ENCODE measurements around the gene ACADS. TPM values are rescaled to one million over a fixed set of nuclear protein-coding genes. Genes with fewer than 3 reads are reported as not detected.

The ACADS gene
- total RNA-seq, 1 experiment from 2014 or later: 16.1 TPM

GRCh38 chr12:120705618-120706017 lies 20.0 kb upstream of the ACADS start:
- BruUV-seq (replicated peaks): no TSS peak
- CTCF ChIA-PET: no interaction called here
- H3K4me3 Mint-ChIP-seq (ENCODE audit: low read depth, unreplicated experiment): no peak overlapping the region
- no peak for TF ChIP-seq CTCF (IDR thresholded peaks at IDR 0.05; ENCODE audit: unreplicated experiment)
- DNase-seq: no peak
- H3K27me3 Mint-ChIP-seq (ENCODE audit: unreplicated experiment): no peaks in the 10 kb centered on the region
- H3K36me3 Mint-ChIP-seq (ENCODE audit: insufficient read depth, unreplicated experiment): peaks cover 52% of the 10 kb centered on the region
- intact Hi-C loops (cut with micrococcal nuclease; ENCODE audit: unreplicated experiment): no loop called here
- H3K9me3 Mint-ChIP-seq (ENCODE audit: low read depth, unreplicated experiment): no peaks in the 10 kb centered on the region
- H3K27ac Mint-ChIP-seq (ENCODE audit: unreplicated experiment): no peak overlapping the region
- peaks cover 8% of the 10 kb centered on the region for H3K4me1 Mint-ChIP-seq (ENCODE audit: low read depth, unreplicated experiment)

GRCh38 chr12:120706029-120706428 lies 19.6 kb upstream of the ACADS start:
- BruUV-seq (replicated peaks): no TSS peak
- intact Hi-C loops (cut with micrococcal nuclease; ENCODE audit: unreplicated experiment): no loop called here
- no peak overlapping the region for H3K27ac Mint-ChIP-seq (ENCODE audit: unreplicated experiment)
- H3K27me3 Mint-ChIP-seq (ENCODE audit: unreplicated experiment): no peaks in the 10 kb centered on the region
- H3K9me3 Mint-ChIP-seq (ENCODE audit: low read depth, unreplicated experiment): no peaks in the 10 kb centered on the region
- H3K4me3 Mint-ChIP-seq (ENCODE audit: low read depth, unreplicated experiment): no peak overlapping the region
- CTCF ChIA-PET: interaction anchor here (0.7 kb wide), 1 partner anchor 192 kb away, joined by 5 read pairs; no protein-coding TSS in a partner anchor
- peaks cover 9% of the 10 kb centered on the region for H3K4me1 Mint-ChIP-seq (ENCODE audit: low read depth, unreplicated experiment)
- DNase-seq: no peak
- peaks cover 52% of the 10 kb centered on the region for H3K36me3 Mint-ChIP-seq (ENCODE audit: insufficient read depth, unreplicated experiment)
- no peak for TF ChIP-seq CTCF (IDR thresholded peaks at IDR 0.05; ENCODE audit: unreplicated experiment)

GRCh38 chr12:120708651-120709050 lies 17.0 kb upstream of the ACADS start:
- no peak for TF ChIP-seq CTCF (IDR thresholded peaks at IDR 0.05; ENCODE audit: unreplicated experiment)
- Mint-ChIP-seq H3K4me3 (ENCODE audit: low read depth, unreplicated experiment) (no peak overlapping the region), H3K4me1 (ENCODE audit: low read depth, unreplicated experiment) (peaks cover 30% of the 10 kb centered on the region), H3K36me3 (ENCODE audit: insufficient read depth, unreplicated experiment) (peaks cover 43% of the 10 kb centered on the region), H3K27ac (ENCODE audit: unreplicated experiment) (no peak overlapping the region), H3K27me3 (ENCODE audit: unreplicated experiment) (no peaks in the 10 kb centered on the region), H3K9me3 (ENCODE audit: low read depth, unreplicated experiment) (no peaks in the 10 kb centered on the region)
- CTCF ChIA-PET: no interaction called here
- no TSS peak for BruUV-seq (replicated peaks)
- intact Hi-C loops (cut with micrococcal nuclease; ENCODE audit: unreplicated experiment): no loop called here
- no peak for DNase-seq

GRCh38 chr12:120710031-120710804 lies 15.4 kb upstream of the ACADS start, which contains the start of gene UNC119B:
Gene UNC119B (plus strand): TSS chr12:120710458. CDS start chr12:120710475, 17 bp downstream.
- no TSS peak for BruUV-seq (replicated peaks)
- Mint-ChIP-seq H3K27ac (ENCODE audit: unreplicated experiment) (peak within 1 kb of the TSS; percentile 85), H3K4me1 (ENCODE audit: low read depth, unreplicated experiment) (peaks cover 35% of the 10 kb centered on the region), H3K9me3 (ENCODE audit: low read depth, unreplicated experiment) (no peaks in the 10 kb centered on the region), H3K36me3 (ENCODE audit: insufficient read depth, unreplicated experiment) (peaks cover 47% of the 10 kb centered on the region), H3K4me3 (ENCODE audit: low read depth, unreplicated experiment) (peak within 1 kb of the TSS; percentile 94), H3K27me3 (ENCODE audit: unreplicated experiment) (no peaks in the 10 kb centered on the region)
- no peak for TF ChIP-seq CTCF (IDR thresholded peaks at IDR 0.05; ENCODE audit: unreplicated experiment)
- intact Hi-C loops (cut with micrococcal nuclease; ENCODE audit: unreplicated experiment): loop anchor here (2.0 kb wide), 1 partner anchor 21 kb away; no protein-coding TSS in a partner anchor
- CTCF ChIA-PET: interaction anchor here (2.0 kb wide), 1 partner anchor 61 kb away, joined by 6 read pairs; no protein-coding TSS in a partner anchor
- peak; percentile 83 for DNase-seq

Measured in Calu3 (cell line).